IMR-90 (cell line): ENCODE measurements around the gene KRTAP4-16. TPM values are rescaled to one million over a fixed set of nuclear protein-coding genes. Genes with fewer than 3 reads are reported as not detected.

Experiments
- ATAC-seq: fragments of 200-7000 bp; cut with Tn5 transposase; 2 replicates; pipeline ENCODE4 v1.9.1; 2020; ENCODE audit warnings: low read depth, mild to moderate bottlenecking, moderate library complexity
- BruUV-seq: library from RNA; stranded (reverse); fragments of 400-500 nt; replicated peaks from 2 replicates; lab custom pipeline; 2021; lab: Mats Ljungman, UMichigan
- CTCF ChIA-PET: fragments of 300-600 bp; formaldehyde crosslinking; extraction: SDS; loops from one replicate; lab custom pipeline; 2021; ENCODE audit warnings: antibody characterized with exemption; lab: Yijun Ruan, JAX
- POLR2A ChIA-PET: fragments of 300-600 bp; sonication (Branson Sonifier 250); formaldehyde crosslinking; loops from one replicate; lab custom pipeline; 2022; ENCODE audit warnings: antibody characterized with exemption; ENCODE audit not compliant: unreplicated experiment; lab: Charles Lee
- DNase-seq: peaks from one replicate; pipeline ENCODE4 v3.0.0; 2013
- H2AFZ ChIP-seq: replicated peaks from 2 replicates; pipeline ENCODE3; 2013; ENCODE audit warnings: low read length, mild to moderate bottlenecking; ENCODE audit not compliant: poor library complexity
- H2AK5ac ChIP-seq: 2 replicates; pipeline ENCODE4 v1.6.1; 2013; ENCODE audit warnings: low read depth, low read length, inconsistent platforms
- H2AK9ac ChIP-seq: replicated peaks from 2 replicates; pipeline ENCODE3; 2013; ENCODE audit warnings: mild to moderate bottlenecking, low read depth, low read length, moderate library complexity; ENCODE audit not compliant: poor library complexity
- H2BK120ac ChIP-seq: 2 replicates; pipeline ENCODE4 v1.6.1; 2013; ENCODE audit warnings: low read depth, low read length, inconsistent platforms
- H2BK15ac ChIP-seq: 3 replicates; pipeline ENCODE4 v1.6.1; 2013; ENCODE audit warnings: low read depth, low read length, inconsistent platforms
- H2BK20ac ChIP-seq: 2 replicates; pipeline ENCODE4 v1.6.1; 2013; ENCODE audit warnings: low read depth, mild to moderate bottlenecking, inconsistent platforms, low read length, moderate library complexity
- H2BK5ac ChIP-seq: 2 replicates; pipeline ENCODE4 v1.6.1; 2013; ENCODE audit warnings: mild to moderate bottlenecking, low read depth, low read length, inconsistent platforms; ENCODE audit not compliant: poor library complexity, severe bottlenecking
- H3K14ac ChIP-seq: replicated peaks from 2 replicates; pipeline ENCODE4 v1.6.1; 2013; ENCODE audit warnings: low read depth, low read length, inconsistent platforms
- H3K18ac ChIP-seq: 2 replicates; pipeline ENCODE4 v1.6.1; 2013; ENCODE audit warnings: low read depth, low read length, control low read depth
- H3K23ac ChIP-seq: 2 replicates; pipeline ENCODE4 v1.6.1; 2013; ENCODE audit warnings: low read depth, low read length, inconsistent platforms
- H3K27ac ChIP-seq: 2 replicates; pipeline ENCODE4 v1.5.1; 2013; ENCODE audit warnings: mild to moderate bottlenecking, control low read depth, low read length; ENCODE audit not compliant: insufficient read depth
- H3K27me3 ChIP-seq: 2 replicates; pipeline ENCODE4 v1.6.1; 2013; ENCODE audit warnings: low read length; ENCODE audit not compliant: control insufficient read depth, insufficient read depth
- H3K36me3 ChIP-seq: 2 replicates; pipeline ENCODE4 v1.6.1; 2013; ENCODE audit warnings: low read length, mixed read lengths; ENCODE audit not compliant: control insufficient read depth, insufficient read depth
- H3K4ac ChIP-seq: 2 replicates; pipeline ENCODE4 v1.6.1; 2013; ENCODE audit warnings: low read depth, low read length, inconsistent platforms
- H3K4me1 ChIP-seq: 2 replicates; pipeline ENCODE4 v1.6.1; 2013; ENCODE audit warnings: low read length, mixed read lengths; ENCODE audit not compliant: control insufficient read depth, insufficient read depth
- H3K4me2 ChIP-seq: 2 replicates; pipeline ENCODE4 v1.6.1; 2013; ENCODE audit warnings: low read depth, mild to moderate bottlenecking, control low read depth, low read length, moderate library complexity
- H3K4me3 ChIP-seq: 2 replicates; pipeline ENCODE4 v1.5.1; 2013; ENCODE audit warnings: low read depth, mild to moderate bottlenecking, control low read depth, low read length, moderate library complexity; ENCODE audit not compliant: insufficient read depth
- H3K56ac ChIP-seq: 2 replicates; pipeline ENCODE4 v1.6.1; 2013; ENCODE audit warnings: low read length, inconsistent platforms; ENCODE audit not compliant: insufficient read depth; ENCODE audit errors: extremely low read depth
- H3K79me1 ChIP-seq, 2 experiments: 2 replicates each; pipeline ENCODE4 v1.6.1; 2013; ENCODE audit warnings: low read length in 2 of 2, inconsistent platforms in 1 of 2, low read depth in 1 of 2
- H3K9ac ChIP-seq: 2 replicates; pipeline ENCODE4 v1.6.1; 2013; ENCODE audit warnings: low read depth, low read length, control low read depth
- H3K9me1 ChIP-seq: 2 replicates; pipeline ENCODE4 v1.6.1; 2013; ENCODE audit warnings: low read length, inconsistent platforms; ENCODE audit not compliant: insufficient read depth
- H3K9me3 ChIP-seq: 2 replicates; pipeline ENCODE4 v1.6.1; 2013; ENCODE audit warnings: low read length; ENCODE audit not compliant: control insufficient read depth, insufficient read depth
- H4K20me1 ChIP-seq: 2 replicates; pipeline ENCODE4 v1.6.1; 2013; ENCODE audit warnings: low read length, inconsistent platforms; ENCODE audit not compliant: insufficient read depth
- H4K5ac ChIP-seq: 2 replicates; pipeline ENCODE4 v1.6.1; 2013; ENCODE audit warnings: mild to moderate bottlenecking, low read depth, low read length, control low read depth
- H4K8ac ChIP-seq, 2 experiments: 2 replicates each; pipeline ENCODE4 v1.6.1; 2013; ENCODE audit warnings: low read depth in 2 of 2, low read length in 2 of 2, control low read depth in 1 of 2, inconsistent platforms in 1 of 2
- H4K91ac ChIP-seq: 2 replicates; pipeline ENCODE4 v1.6.1; 2013; ENCODE audit warnings: low read depth, low read length, inconsistent platforms; ENCODE audit not compliant: insufficient read depth
- BHLHE40 ChIP-seq: fragments of 150-350 bp; IDR thresholded peaks from 2 replicates; pipeline ENCODE4 v1.6.1; 2016; ENCODE audit warnings: mild to moderate bottlenecking, low read depth, low read length
- CEBPB ChIP-seq: IDR thresholded peaks from 2 replicates; pipeline ENCODE4 v1.6.1; 2012; ENCODE audit warnings: low read depth, low read length, improper control_type of control experiment
- CHD1 ChIP-seq: IDR thresholded peaks from 2 replicates; pipeline ENCODE4 v1.6.1; 2012; ENCODE audit warnings: low read depth, low read length, improper control_type of control experiment
- FOS ChIP-seq: fragments of 150-350 bp; IDR thresholded peaks from 2 replicates; pipeline ENCODE4 v1.6.1; 2016; ENCODE audit warnings: low read depth, low read length
- MAFK ChIP-seq: IDR thresholded peaks from 2 replicates; pipeline ENCODE4 v1.6.1; 2012; ENCODE audit warnings: low read depth, low read length, improper control_type of control experiment
- MAZ ChIP-seq: IDR thresholded peaks from 2 replicates; pipeline ENCODE4 v1.6.1; 2012; ENCODE audit warnings: low read depth, mild to moderate bottlenecking, low read length, improper control_type of control experiment, moderate library complexity, borderline replicate concordance
- MXI1 ChIP-seq: IDR thresholded peaks from 2 replicates; pipeline ENCODE4 v1.6.1; 2012; ENCODE audit warnings: low read depth, mild to moderate bottlenecking, low read length, moderate library complexity, borderline replicate concordance
- NFE2L2 ChIP-seq: fragments of 150-350 bp; IDR thresholded peaks from 2 replicates; pipeline ENCODE4 v1.6.1; 2016; ENCODE audit warnings: low read depth, mild to moderate bottlenecking, low read length
- POLR2A ChIP-seq: IDR thresholded peaks from 2 replicates; pipeline ENCODE4 v1.6.1; 2012; ENCODE audit warnings: mild to moderate bottlenecking, low read depth, low read length
- RAD21 ChIP-seq: IDR thresholded peaks from 2 replicates; pipeline ENCODE4 v1.6.1; 2012; ENCODE audit warnings: low read length, improper control_type of control experiment
- RCOR1 ChIP-seq: IDR thresholded peaks from 2 replicates; pipeline ENCODE4 v1.6.1; 2012; ENCODE audit warnings: mild to moderate bottlenecking, low read length, improper control_type of control experiment; ENCODE audit not compliant: insufficient replicate concordance
- RFX5 ChIP-seq: IDR thresholded peaks from 2 replicates; pipeline ENCODE4 v1.8.0; 2012; ENCODE audit warnings: low read depth, mild to moderate bottlenecking, low read length, moderate library complexity
- SMC3 ChIP-seq: fragments of 150-350 bp; IDR thresholded peaks from 2 replicates; pipeline ENCODE4 v1.6.1; 2016; ENCODE audit warnings: low read depth, mild to moderate bottlenecking, antibody characterized with exemption, low read length, moderate library complexity
- WGBS, 2 experiments: methylation state at CpG; one replicate each; pipeline versions ENCODE4 v1.1.5 to v1.1.7; 2013; ENCODE audit warnings: missing lambda C conversion rate in 2 of 2; ENCODE audit not compliant: insufficient read length in 1 of 2; ENCODE audit errors: extremely low coverage in 2 of 2; 5-methylcytosine and 5-hydroxymethylcytosine counted together
- dilution Hi-C: fragments of 300-500 bp; cut with HindIII; formaldehyde crosslinking; loops from one replicate; pipeline ENCODE4 v1.14.3; 2018; ENCODE audit warnings: low sequenced_read_pairs; ENCODE audit not compliant: unreplicated experiment
- in situ Hi-C: fragments of 300-500 bp; cut with MboI; formaldehyde crosslinking; loops from 3 replicates; pipeline ENCODE4 v1.14.3; 2019; ENCODE audit warnings: low sequenced_read_pairs, inconsistent platforms, mixed read lengths
- intact Hi-C: fragments of 100-400 bp; cut with micrococcal nuclease; formaldehyde crosslinking; loops from 2 replicates; pipeline ENCODE4 v1.10.0; 2022
- polyA plus RNA-seq, 3 experiments: library from polyadenylated mRNA; depleted of rRNA; stranded (reverse); fragments of >200 nt; gene quantifications; 2 replicates each; pipeline ENCODE4 v1.2.3, GENCODE V29; 2012; ENCODE audit warnings: low replicate concordance in 1 of 3
- total RNA-seq: library from RNA; depleted of rRNA; stranded (reverse); fragments of >200 nt; gene quantifications from 2 replicates; pipeline ENCODE4 v1.2.3, GENCODE V29; 2012
- TF ChIP-seq, protein P1 (sequence below): fragments of 150-350 bp; IDR thresholded peaks from 2 replicates; pipeline ENCODE4 v1.6.1; 2016; ENCODE audit warnings: low read depth, mild to moderate bottlenecking, low read length, moderate library complexity, borderline replicate concordance
- TF ChIP-seq, protein P2 (sequence below): conservative IDR thresholded peaks from 2 replicates; pipeline ENCODE4 v1.5.1; 2012; ENCODE audit warnings: mild to moderate bottlenecking, low read depth, low read length, improper control_type of control experiment
- TF ChIP-seq, protein P3 (sequence below): fragments of 150-350 bp; IDR thresholded peaks from 2 replicates; pipeline ENCODE4 v1.6.1; 2017; ENCODE audit warnings: mild to moderate bottlenecking, antibody characterized with exemption, low read length, low read depth

KRTAP4-16 gene
- total and polyA plus RNA-seq, 2 of the 4 experiments (the other 2 are of a cell fraction): not detected

DNA sequence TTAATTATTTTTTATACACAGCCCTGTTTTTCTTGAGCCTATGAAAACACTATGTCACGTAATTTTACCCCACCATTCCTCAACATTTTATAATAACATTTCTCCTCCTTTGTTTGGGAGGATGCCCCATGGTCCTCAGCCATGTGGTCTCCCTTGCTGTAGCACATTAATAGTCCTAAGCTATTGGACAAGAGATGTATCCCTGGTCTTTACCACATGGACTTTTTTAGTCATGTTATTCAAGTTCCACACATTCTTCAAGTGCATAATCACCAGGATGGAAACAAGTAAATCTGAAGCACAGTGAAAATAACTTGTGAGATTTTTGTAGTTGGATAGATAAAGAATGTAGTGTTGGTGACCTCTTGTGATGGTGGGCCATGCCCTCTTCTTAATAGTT, 40.0 kb downstream of the KRTAP4-16 start:
- Histone ChIP-seq H3K9ac (no peak overlapping the region), H3K4me3 (no peak overlapping the region), H3K4ac (peak overlapping the region; percentile 98), H4K5ac (peak overlapping the region; percentile 95; the same call in 1 of the 2 replicates), H3K18ac (peak overlapping the region; percentile 97), H3K36me3 (no peaks in the 10 kb centered on the region), H3K27me3 (no peaks in the 10 kb centered on the region), H4K91ac (peak overlapping the region; percentile 98), H2BK120ac (peak overlapping the region; percentile 99), H3K27ac (peak overlapping the region; percentile 87), H3K9me1 (peaks cover 5% of the 10 kb centered on the region; the same call in 1 of the 2 replicates), H3K23ac (peak overlapping the region; percentile 99), H2BK15ac (peak overlapping the region; percentile 94), H3K56ac (peak overlapping the region; percentile 97), H2AK5ac (no peak overlapping the region; the same call in 1 of the 2 replicates), H3K9me3 (no peaks in the 10 kb centered on the region), H2BK20ac (peak overlapping the region; percentile 100), H3K4me1 (peaks cover 20% of the 10 kb centered on the region), H4K20me1 (no peaks in the 10 kb centered on the region), H2BK5ac (peak overlapping the region; percentile 98), H3K14ac (peak overlapping the region; percentile 97), H3K4me2 (no peak overlapping the region), H2AK9ac (no peak overlapping the region), H4K8ac (peak overlapping the region; percentile 95 to 99), H3K79me1 (no peaks in the 10 kb centered on the region), H2AFZ (no peak overlapping the region)
- dilution Hi-C loops (no loop called here), intact Hi-C loops (loop anchor here (2.0 to 5.0 kb wide), 5 partner anchors 153 to 585 kb away; no protein-coding TSS in a partner anchor), in situ Hi-C loops (no loop called here)
- TF ChIP-seq, protein P1, sequence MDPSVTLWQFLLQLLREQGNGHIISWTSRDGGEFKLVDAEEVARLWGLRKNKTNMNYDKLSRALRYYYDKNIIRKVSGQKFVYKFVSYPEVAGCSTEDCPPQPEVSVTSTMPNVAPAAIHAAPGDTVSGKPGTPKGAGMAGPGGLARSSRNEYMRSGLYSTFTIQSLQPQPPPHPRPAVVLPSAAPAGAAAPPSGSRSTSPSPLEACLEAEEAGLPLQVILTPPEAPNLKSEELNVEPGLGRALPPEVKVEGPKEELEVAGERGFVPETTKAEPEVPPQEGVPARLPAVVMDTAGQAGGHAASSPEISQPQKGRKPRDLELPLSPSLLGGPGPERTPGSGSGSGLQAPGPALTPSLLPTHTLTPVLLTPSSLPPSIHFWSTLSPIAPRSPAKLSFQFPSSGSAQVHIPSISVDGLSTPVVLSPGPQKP: no peak
- peak; percentile 31 for TF ChIP-seq RAD21
- no peak for TF ChIP-seq CEBPB
- peak; percentile 34; the same call in 1 of the 2 replicates for TF ChIP-seq FOS
- no peak for TF ChIP-seq RCOR1
- TF ChIP-seq, protein P2, sequence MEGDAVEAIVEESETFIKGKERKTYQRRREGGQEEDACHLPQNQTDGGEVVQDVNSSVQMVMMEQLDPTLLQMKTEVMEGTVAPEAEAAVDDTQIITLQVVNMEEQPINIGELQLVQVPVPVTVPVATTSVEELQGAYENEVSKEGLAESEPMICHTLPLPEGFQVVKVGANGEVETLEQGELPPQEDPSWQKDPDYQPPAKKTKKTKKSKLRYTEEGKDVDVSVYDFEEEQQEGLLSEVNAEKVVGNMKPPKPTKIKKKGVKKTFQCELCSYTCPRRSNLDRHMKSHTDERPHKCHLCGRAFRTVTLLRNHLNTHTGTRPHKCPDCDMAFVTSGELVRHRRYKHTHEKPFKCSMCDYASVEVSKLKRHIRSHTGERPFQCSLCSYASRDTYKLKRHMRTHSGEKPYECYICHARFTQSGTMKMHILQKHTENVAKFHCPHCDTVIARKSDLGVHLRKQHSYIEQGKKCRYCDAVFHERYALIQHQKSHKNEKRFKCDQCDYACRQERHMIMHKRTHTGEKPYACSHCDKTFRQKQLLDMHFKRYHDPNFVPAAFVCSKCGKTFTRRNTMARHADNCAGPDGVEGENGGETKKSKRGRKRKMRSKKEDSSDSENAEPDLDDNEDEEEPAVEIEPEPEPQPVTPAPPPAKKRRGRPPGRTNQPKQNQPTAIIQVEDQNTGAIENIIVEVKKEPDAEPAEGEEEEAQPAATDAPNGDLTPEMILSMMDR: 0 out of 2 replicates have a peak, but pooled peaks have one; percentile 10
- no peak for TF ChIP-seq SMC3
- no peak for TF ChIP-seq POLR2A
- TF ChIP-seq BHLHE40: no peak
- no peak for TF ChIP-seq MAFK
- no peak for TF ChIP-seq NFE2L2
- TF ChIP-seq CHD1: no peak
- TF ChIP-seq MXI1: peak; percentile 31; the same call in 1 of the 2 replicates
- TF ChIP-seq, protein P3, sequence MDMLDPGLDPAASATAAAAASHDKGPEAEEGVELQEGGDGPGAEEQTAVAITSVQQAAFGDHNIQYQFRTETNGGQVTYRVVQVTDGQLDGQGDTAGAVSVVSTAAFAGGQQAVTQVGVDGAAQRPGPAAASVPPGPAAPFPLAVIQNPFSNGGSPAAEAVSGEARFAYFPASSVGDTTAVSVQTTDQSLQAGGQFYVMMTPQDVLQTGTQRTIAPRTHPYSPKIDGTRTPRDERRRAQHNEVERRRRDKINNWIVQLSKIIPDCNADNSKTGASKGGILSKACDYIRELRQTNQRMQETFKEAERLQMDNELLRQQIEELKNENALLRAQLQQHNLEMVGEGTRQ: peak; percentile 72; the same call in 1 of the 2 replicates
- TF ChIP-seq RFX5: no peak
- no peak for TF ChIP-seq MAZ
- ATAC-seq (peak; percentile 70), DNase-seq (peak; percentile 97)
- WGBS, 2 experiments: 100% methylated on average over 1 of the region's 1 CpG; no CpG with 5 or more reads in 1 of the 2 experiments
- CTCF ChIA-PET: no interaction called here
- BruUV-seq: no TSS peak
- POLR2A ChIA-PET: interaction anchor here (3.0 kb wide), 1 partner anchor 152 kb away, joined by 12 read pairs; no protein-coding TSS in a partner anchor
